ENCODE data around the gene ADGRL1. TPM values are rescaled to one million over a fixed set of nuclear protein-coding genes. Genes with fewer than 3 reads are reported as not detected.
"Not testable (repeated sequence)": the region's sequence is repeated elsewhere in the genome, so short reads cannot be mapped to it uniquely, and the experiment has no call there.

The ADGRL1 gene
- total and polyA plus RNA-seq, 3 donors from 2014 or later, result 23.8 to 57.2 (median 45.0) TPM

DNA sequence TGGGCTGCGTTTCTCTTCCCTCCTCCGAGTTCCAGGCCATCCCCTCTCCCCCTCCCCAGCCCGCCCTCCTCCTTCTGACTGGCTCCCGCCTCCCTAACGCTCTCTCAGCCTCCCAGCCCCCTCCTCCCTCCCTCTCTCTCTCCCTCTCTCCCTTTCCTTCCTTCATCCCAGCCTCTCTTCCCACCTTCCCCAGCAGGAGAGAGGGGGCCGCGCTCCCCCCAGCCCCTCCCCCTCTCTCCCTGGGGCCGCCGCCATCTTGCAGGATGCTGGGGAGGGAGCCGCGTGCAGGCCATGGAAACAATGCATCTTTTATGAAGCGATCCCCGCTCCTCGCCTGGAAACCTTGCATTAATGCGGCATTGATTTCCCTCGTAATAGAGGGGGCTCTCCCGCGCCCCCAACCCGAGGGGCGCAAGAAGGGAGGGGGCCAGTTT lies 42.6 kb upstream of the ADGRL1 start:
- TF ChIP-seq, protein P1, sequence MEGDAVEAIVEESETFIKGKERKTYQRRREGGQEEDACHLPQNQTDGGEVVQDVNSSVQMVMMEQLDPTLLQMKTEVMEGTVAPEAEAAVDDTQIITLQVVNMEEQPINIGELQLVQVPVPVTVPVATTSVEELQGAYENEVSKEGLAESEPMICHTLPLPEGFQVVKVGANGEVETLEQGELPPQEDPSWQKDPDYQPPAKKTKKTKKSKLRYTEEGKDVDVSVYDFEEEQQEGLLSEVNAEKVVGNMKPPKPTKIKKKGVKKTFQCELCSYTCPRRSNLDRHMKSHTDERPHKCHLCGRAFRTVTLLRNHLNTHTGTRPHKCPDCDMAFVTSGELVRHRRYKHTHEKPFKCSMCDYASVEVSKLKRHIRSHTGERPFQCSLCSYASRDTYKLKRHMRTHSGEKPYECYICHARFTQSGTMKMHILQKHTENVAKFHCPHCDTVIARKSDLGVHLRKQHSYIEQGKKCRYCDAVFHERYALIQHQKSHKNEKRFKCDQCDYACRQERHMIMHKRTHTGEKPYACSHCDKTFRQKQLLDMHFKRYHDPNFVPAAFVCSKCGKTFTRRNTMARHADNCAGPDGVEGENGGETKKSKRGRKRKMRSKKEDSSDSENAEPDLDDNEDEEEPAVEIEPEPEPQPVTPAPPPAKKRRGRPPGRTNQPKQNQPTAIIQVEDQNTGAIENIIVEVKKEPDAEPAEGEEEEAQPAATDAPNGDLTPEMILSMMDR (IDR thresholded peaks at IDR 0.05), result no peak
- TF ChIP-seq POLR2A (IDR thresholded peaks at IDR 0.05), result no peak
- no peaks in the 10 kb centered on the region for H3K9me3 ChIP-seq
- H3K27ac ChIP-seq, result peak overlapping the region; percentile 69 to 70

DNA sequence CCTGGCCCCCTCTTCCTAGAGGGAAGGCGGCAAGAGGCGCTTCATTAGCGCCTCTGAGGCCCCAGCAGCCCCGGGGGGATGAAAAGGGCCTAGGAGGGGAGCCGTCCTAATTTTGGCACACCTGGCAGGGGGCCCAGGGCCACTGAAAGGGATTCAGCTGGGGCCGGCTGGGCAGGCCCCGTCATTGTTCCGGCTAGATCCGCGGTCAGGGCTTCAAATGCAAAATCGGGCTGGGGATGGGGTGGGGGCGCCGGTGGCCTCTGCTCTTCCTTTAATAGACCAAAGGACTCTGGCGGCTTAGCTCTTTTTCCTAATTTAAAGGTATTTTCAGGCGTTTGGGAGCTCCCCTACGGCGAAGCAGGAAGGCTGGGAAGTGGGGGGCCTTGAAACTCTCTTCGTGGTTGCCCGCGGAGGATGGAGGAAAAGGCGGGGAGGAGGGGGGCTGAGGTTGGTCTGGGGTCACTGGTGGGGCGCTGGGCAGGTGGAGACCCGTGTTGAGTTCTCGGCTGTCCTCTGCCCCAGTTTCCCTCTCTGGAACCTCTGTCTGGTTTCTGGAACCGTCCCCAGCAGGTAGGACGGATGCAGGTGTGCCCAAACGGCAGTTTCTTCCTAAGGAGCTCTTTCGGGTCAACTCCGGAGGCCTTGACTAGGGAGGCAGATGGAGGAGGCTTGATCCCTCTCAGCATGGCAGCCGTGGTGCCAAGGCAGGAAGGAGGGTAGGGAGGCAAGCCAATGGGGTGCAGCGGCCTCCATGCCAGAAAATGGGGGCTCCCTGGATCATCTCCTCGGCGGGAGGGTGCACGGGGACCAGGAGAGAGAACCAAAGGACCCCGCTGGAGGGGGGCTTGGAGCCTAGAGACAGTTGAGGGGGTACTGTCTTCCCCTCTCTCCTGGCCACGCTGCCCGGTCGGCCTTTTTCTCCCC lies 41.8 kb upstream of the ADGRL1 start:
- WGBS, 2 donors, result 2 to 4% methylated on average over 24 to 38 of the region's 38 CpGs
- H3K27me3 ChIP-seq; H3K4me1 ChIP-seq; H3K36me3 ChIP-seq (ENCODE audit: low read depth, missing control alignments); H3K9me3 ChIP-seq; intact Hi-C loops (cut with DNase I; ENCODE audit: low total_unique reads): not testable (repeated sequence)
- peak overlapping the region; percentile 41 to 70 for H3K27ac ChIP-seq
- H3K4me3 ChIP-seq, result peak overlapping the region; percentile 15 to 71
- peak; percentile 18 for DNase-seq

More for the DNA sequence above, 42.6 kb upstream of the ADGRL1 start:
- intact Hi-C loops (cut with DNase I; ENCODE audit: low total_unique reads), result no loop called here
- peak overlapping the region; percentile 57 to 71 for H3K4me3 ChIP-seq
- peaks cover 6% of the 10 kb centered on the region for H3K4me1 ChIP-seq
- no peaks in the 10 kb centered on the region for H3K27me3 ChIP-seq
- DNase-seq, result peak; percentile 67
- 2% methylated on average over 14 to 16 of the region's 20 CpGs for WGBS, 2 donors
- H3K36me3 ChIP-seq (ENCODE audit: low read depth, missing control alignments), result no peaks in the 10 kb centered on the region

DNA sequence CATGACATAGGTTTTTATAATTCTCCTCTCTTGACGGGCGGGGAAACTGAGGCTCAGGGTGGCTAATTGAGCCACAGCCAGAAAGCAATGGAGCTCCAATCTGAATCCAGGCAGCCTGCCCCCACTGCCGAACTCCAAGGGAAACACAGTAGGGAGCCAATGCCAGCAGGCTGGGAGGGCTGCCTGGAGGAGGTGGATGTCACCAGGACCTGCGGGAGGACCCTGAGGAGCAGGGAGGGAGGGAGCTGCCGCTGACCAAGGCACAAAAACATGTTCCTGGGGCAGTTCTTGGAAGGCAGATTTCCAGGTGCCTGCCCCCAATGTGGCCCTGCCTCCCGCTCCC lies 41.2 kb upstream of the ADGRL1 start:
- 33 to 51% methylated on average over 2 to 6 of the region's 6 CpGs for WGBS, 2 donors
- intact Hi-C loops (cut with DNase I; ENCODE audit: low total_unique reads); H3K4me1 ChIP-seq; H3K9me3 ChIP-seq; H3K27ac ChIP-seq; H3K36me3 ChIP-seq (ENCODE audit: low read depth, missing control alignments); DNase-seq; H3K27me3 ChIP-seq: not testable (repeated sequence)
- H3K4me3 ChIP-seq, result peak overlapping the region in 1 of 2 donors; percentile 71

DNA sequence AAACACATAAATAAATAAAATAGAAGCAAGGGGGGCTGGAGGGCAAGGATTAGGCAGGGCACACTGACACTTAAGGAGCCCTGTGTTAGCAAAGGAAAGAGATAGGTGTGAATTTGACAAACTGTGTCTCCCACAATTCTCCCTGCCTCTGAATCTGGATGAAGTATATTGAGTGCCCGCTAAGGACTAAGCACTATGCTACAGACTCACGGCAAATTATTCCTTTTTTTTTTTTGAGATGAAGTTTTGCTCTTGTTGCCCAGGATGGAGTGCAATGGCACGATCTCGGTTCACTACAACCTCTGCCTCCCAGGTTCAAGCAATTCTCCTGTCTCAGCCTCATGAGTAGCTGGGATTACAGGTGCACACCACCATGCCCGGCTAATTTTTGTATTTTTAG lies 38.4 kb upstream of the ADGRL1 start:
- H3K36me3 ChIP-seq (ENCODE audit: low read depth, missing control alignments); DNase-seq; H3K4me1 ChIP-seq; H3K9me3 ChIP-seq; H3K27ac ChIP-seq; H3K4me3 ChIP-seq; H3K27me3 ChIP-seq; intact Hi-C loops (cut with DNase I; ENCODE audit: low total_unique reads): not testable (repeated sequence)
- WGBS, 2 donors, result 73 to 78% methylated on average over 5 of the region's 5 CpGs

DNA sequence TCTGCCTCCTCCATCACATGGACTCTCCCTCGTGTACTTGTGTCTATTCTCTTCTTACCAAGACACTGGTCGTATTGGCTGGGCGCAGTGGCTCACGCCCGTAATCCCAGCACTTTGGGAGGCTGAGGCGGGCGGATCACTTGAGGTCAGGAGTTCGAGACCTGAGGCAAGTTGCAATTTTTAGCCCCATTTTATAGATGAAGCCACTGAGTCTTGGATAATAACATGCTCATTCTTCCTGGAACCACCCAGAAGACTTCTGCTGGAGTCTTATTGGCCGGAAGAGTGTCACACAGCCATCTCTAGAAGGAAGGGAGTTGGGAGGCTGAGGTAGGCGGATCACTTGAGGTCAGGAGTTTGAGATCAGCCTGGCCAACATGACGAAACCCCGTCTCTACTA lies 37.7 kb upstream of the ADGRL1 start:
- H3K4me1 ChIP-seq; H3K27me3 ChIP-seq; H3K27ac ChIP-seq; H3K9me3 ChIP-seq; DNase-seq; intact Hi-C loops (cut with DNase I; ENCODE audit: low total_unique reads); H3K4me3 ChIP-seq; H3K36me3 ChIP-seq (ENCODE audit: low read depth, missing control alignments): not testable (repeated sequence)
- 90 to 91% methylated on average over 12 of the region's 12 CpGs for WGBS, 2 donors

DNA sequence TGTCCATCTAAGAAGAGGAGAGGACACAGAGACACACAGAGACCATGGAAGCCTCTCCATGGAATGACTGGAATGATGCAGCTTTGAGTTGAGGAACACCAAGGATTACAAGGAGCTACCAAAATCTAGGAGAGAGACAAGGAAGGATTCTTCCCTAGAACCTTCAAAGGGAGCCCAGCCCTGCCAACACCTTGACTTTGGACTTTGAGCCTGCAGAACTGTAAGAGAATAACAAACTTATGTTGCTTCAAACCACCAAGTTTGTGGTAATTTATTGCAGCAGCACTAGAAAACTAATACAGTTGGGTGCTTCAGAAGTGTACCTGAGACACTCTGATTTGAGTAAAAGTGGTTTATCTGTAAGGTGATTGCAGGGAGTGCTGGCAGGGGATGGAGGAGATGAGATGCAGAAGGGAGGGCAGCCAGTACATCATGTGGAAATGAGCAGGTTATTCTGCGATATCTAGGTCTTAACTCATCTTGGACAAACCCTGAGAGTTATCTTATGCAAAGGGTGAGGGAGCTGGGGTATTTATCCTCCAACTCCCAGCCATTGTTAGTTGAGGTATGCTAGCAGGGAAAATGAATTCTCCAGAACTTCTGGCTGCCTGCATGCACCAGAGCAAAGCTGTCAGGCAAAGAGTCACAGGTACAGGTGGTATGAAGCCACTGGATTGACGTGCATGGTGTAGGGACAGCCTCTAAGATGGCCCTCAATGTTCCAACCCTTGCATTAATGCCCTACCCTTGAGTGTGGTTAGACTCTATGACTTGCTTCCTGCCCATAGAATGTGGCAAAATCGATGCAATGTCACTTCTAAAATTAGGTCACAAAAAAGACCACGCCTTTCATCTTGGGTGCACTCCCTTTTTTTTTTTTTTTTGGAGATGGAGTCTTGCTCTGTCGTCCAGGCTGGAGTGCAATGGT lies 31.3 kb upstream of the ADGRL1 start:
- intact Hi-C loops (cut with DNase I; ENCODE audit: low total_unique reads), result no loop called here
- TF ChIP-seq POLR2A (IDR thresholded peaks at IDR 0.05), result no peak
- TF ChIP-seq, protein P1 (IDR thresholded peaks at IDR 0.05), result no peak
- no peak overlapping the region for H3K27ac ChIP-seq

DNA sequence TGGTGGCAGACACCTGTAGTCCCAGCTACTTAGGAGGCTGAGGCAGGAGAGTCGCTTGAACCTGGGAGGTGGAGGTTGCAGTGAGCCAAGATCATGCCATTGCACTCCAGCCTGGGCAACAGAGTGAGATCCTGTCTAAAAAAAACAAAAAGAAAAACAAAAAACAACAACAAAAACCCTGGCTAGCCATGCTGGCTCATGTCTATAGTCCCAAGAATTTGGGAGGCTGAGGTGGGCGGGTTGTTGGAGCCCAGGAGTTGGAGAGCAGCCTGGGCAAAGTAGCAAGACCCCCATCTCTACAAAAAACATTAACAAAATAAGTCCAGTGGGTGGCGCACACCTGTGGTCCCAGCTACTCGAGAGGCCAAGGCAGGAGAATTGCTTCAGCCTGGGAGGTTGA lies 27.0 kb upstream of the ADGRL1 start:
- intact Hi-C loops (cut with DNase I; ENCODE audit: low total_unique reads); DNase-seq; H3K4me1 ChIP-seq; H3K27ac ChIP-seq; H3K27me3 ChIP-seq; H3K9me3 ChIP-seq; H3K36me3 ChIP-seq (ENCODE audit: low read depth, missing control alignments); H3K4me3 ChIP-seq: not testable (repeated sequence)
- 99 to 100% methylated on average over 4 of the region's 4 CpGs for WGBS, 2 donors

More for the DNA sequence above, 31.3 kb upstream of the ADGRL1 start:
- Histone ChIP-seq H3K36me3 (ENCODE audit: low read depth, missing control alignments) (no peaks in the 10 kb centered on the region), H3K4me3 (no peak overlapping the region), H3K9me3 (no peaks in the 10 kb centered on the region), H3K27me3 (no peaks in the 10 kb centered on the region), H3K4me1 (no peaks in the 10 kb centered on the region)
- no peak for DNase-seq
- WGBS, 2 donors, result 73 to 78% methylated on average over 5 of the region's 5 CpGs

DNA sequence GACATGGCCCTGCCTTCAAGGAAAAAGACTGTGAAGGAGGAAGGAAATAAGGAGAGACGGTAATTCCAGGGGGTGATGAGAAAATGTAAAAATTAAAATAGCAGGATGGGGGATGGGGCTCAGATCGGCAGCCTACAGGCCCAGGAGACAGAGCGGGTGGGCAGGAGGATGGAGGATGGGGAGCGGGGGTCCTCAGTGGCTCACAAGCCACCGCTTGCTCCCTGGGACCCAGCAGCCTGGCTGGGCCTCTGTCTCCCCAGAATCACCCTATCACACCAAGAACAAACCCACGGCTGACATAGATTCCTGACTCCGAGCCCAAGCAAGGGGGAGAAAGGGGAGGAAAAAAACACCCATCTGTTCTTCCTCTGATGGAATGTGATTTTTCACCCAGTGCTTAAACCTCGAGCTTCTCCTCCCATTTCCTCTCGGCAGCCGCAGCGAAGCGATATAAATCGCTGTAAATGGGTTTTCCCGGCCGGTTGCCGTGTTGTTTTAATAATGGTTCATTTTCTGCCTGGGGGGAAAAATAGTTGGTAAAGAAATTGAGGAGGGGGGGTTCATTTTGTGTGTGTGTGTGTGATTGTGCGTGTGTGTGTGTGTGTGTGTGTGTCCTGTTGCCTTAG lies 22.6 kb upstream of the ADGRL1 start:
- H3K9me3 ChIP-seq; H3K4me3 ChIP-seq; H3K27ac ChIP-seq; DNase-seq; H3K27me3 ChIP-seq; intact Hi-C loops (cut with DNase I; ENCODE audit: low total_unique reads); H3K36me3 ChIP-seq (ENCODE audit: low read depth, missing control alignments); H3K4me1 ChIP-seq: not testable (repeated sequence)
- 24 to 33% methylated on average over 15 to 17 of the region's 17 CpGs for WGBS, 2 donors

DNA sequence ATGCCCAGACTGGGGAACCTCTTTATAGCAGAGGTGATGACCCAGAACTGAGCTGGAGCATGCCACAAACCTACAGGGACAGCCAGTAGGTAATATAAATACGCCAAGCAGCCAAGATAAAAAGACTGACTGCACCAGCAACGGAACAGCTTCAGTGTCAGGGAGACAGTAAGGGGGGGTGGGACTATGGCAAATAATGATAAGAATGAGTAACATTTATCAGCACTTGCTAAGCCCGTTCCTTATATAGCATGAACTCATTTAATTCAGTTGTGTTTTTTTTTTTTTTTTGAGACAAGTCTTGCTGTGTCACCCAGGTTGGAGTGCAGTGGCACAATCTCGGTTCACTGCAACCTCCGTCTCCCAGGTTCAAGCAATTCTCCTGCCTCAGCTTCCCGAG lies 20.5 kb upstream of the ADGRL1 start:
- WGBS, 2 donors, result 71 to 89% methylated on average over 6 of the region's 6 CpGs
- H3K4me3 ChIP-seq; H3K4me1 ChIP-seq; H3K27me3 ChIP-seq; H3K9me3 ChIP-seq; intact Hi-C loops (cut with DNase I; ENCODE audit: low total_unique reads); H3K27ac ChIP-seq; H3K36me3 ChIP-seq (ENCODE audit: low read depth, missing control alignments): not testable (repeated sequence)
- DNase-seq, result peak; percentile 36
